OCI-LY3 (cell line): Measurements from ENCODE around the gene USP54.
"Not testable (repeated sequence)": the region's sequence is repeated elsewhere in the genome, so short reads cannot be mapped to it uniquely, and the experiment has no call there.

Experiments used
- H2AFZ ChIP-seq: fragments of 200-600, 300-600 bp; shearing (Covaris generic); 2 replicates; pipeline ENCODE4 v1.6.0; 2014; ENCODE audit warnings: antibody characterized with exemption, low read depth, low read length
- H3K27ac ChIP-seq: fragments of 200-600, 300-600 bp; sonication (generic); 2 replicates; pipeline ENCODE4 v1.5.1; 2014; ENCODE audit warnings: mild to moderate bottlenecking, low read length, moderate library complexity, mixed read lengths
- H3K27me3 ChIP-seq: fragments of 200-600, 300-600 bp; sonication (generic); 2 replicates; pipeline ENCODE4 v1.6.1; 2014; ENCODE audit warnings: low read depth, low read length, mixed read lengths
- H3K36me3 ChIP-seq: fragments of 200-600, 300-600 bp; sonication (generic); replicated peaks from 2 replicates; pipeline ENCODE3; 2014; ENCODE audit warnings: low read depth, low read length, mixed read lengths
- H3K4me1 ChIP-seq: fragments of 300-600, 200-600 bp; sonication (generic); 2 replicates; pipeline ENCODE4 v1.6.1; 2014; ENCODE audit warnings: low read length, mixed read lengths
- H3K4me2 ChIP-seq: fragments of 200-600, 300-600 bp; sonication (generic); 2 replicates; pipeline ENCODE4 v1.6.1; 2014; ENCODE audit warnings: low read length, mixed read lengths
- H3K4me3 ChIP-seq: fragments of 300-600, 200-600 bp; sonication (generic); 2 replicates; pipeline ENCODE4 v1.5.1; 2014; ENCODE audit warnings: antibody characterized with exemption, mild to moderate bottlenecking, low read length, moderate library complexity
- H3K79me2 ChIP-seq: fragments of 300-600, 200-600 bp; shearing (Covaris generic); 2 replicates; pipeline ENCODE4 v1.6.1; 2014; ENCODE audit warnings: mild to moderate bottlenecking, low read length, mixed read lengths
- H3K9ac ChIP-seq: fragments of 300-600, 200-600 bp; shearing (Covaris generic); 2 replicates; pipeline ENCODE4 v1.6.0; 2014; ENCODE audit warnings: mild to moderate bottlenecking, low read length, moderate library complexity
- H3K9me3 ChIP-seq: fragments of 200-600, 300-600 bp; shearing (Covaris generic); 2 replicates; pipeline ENCODE4 v1.6.1; 2014; ENCODE audit warnings: low read length, mixed read lengths; ENCODE audit not compliant: insufficient read depth
- H4K20me1 ChIP-seq: fragments of 200-600, 300-600 bp; sonication (generic); 2 replicates; pipeline ENCODE4 v1.6.1; 2016; ENCODE audit warnings: low read length, mixed read lengths; ENCODE audit not compliant: insufficient read depth
- CTCF ChIP-seq: fragments of 200-600, 300-600 bp; sonication (generic); IDR thresholded peaks from 2 replicates; pipeline ENCODE4 v1.5.1; 2014; ENCODE audit warnings: antibody characterized with exemption, low read length, low read depth
- EZH2phosphoT487 ChIP-seq: fragments of 200-600 bp; shearing (Covaris generic); IDR thresholded peaks from 2 replicates; pipeline ENCODE4 v1.6.1; 2018; ENCODE audit warnings: antibody characterized with exemption, mixed run types, low read depth

USP54 gene

GRCh38 chr10:73625004-73625883 lies 34.1 kb upstream of the USP54 start:
- no peak for TF ChIP-seq EZH2phosphoT487
- TF ChIP-seq CTCF, result no peak
- peaks cover 7% of the 10 kb centered on the region for H3K79me2 ChIP-seq
- H2AFZ ChIP-seq, result peak overlapping the region; percentile 79
- no peaks in the 10 kb centered on the region for H3K27me3 ChIP-seq
- H3K9ac ChIP-seq, result peak overlapping the region; percentile 61
- peak overlapping the region; percentile 73 for H3K4me2 ChIP-seq
- peaks cover 4% of the 10 kb centered on the region; the same call in 1 of the 2 replicates for H3K4me1 ChIP-seq
- H3K4me3 ChIP-seq, result peak overlapping the region; percentile 89
- no peaks in the 10 kb centered on the region for H3K36me3 ChIP-seq
- no peaks in the 10 kb centered on the region for H4K20me1 ChIP-seq
- H3K27ac ChIP-seq, result no peak overlapping the region
- no peaks in the 10 kb centered on the region for H3K9me3 ChIP-seq

GRCh38 chr10:73623056-73623455 lies 31.9 kb upstream of the USP54 start:
- peaks cover 4% of the 10 kb centered on the region; the same call in 1 of the 2 replicates for H3K4me1 ChIP-seq

GRCh38 chr10:73620974-73621373 lies 29.8 kb upstream of the USP54 start:
- H3K27ac ChIP-seq, H3K4me1 ChIP-seq, H3K9ac ChIP-seq, H3K4me3 ChIP-seq, H3K79me2 ChIP-seq, H2AFZ ChIP-seq, H3K4me2 ChIP-seq, H3K9me3 ChIP-seq, H3K36me3 ChIP-seq, H3K27me3 ChIP-seq, H4K20me1 ChIP-seq: not testable (repeated sequence)

More at GRCh38 chr10:73623056-73623455, 31.9 kb upstream of the USP54 start:
- no peak overlapping the region for H3K4me3 ChIP-seq
- no peak overlapping the region for H3K4me2 ChIP-seq
- no peak overlapping the region for H2AFZ ChIP-seq
- no peaks in the 10 kb centered on the region for H3K27me3 ChIP-seq
- H3K27ac ChIP-seq, result no peak overlapping the region
- H4K20me1 ChIP-seq, result no peaks in the 10 kb centered on the region
- peaks cover 7% of the 10 kb centered on the region for H3K79me2 ChIP-seq
- H3K9ac ChIP-seq, result no peak overlapping the region
- TF ChIP-seq CTCF (no peak), EZH2phosphoT487 (no peak)
- H3K36me3 ChIP-seq, result no peaks in the 10 kb centered on the region
- H3K9me3 ChIP-seq, result no peaks in the 10 kb centered on the region

GRCh38 chr10:73617143-73617542 lies 26.0 kb upstream of the USP54 start:
- H3K36me3 ChIP-seq, H3K9me3 ChIP-seq, H3K4me2 ChIP-seq, H4K20me1 ChIP-seq, H3K79me2 ChIP-seq, H2AFZ ChIP-seq, H3K9ac ChIP-seq, H3K4me3 ChIP-seq, H3K4me1 ChIP-seq, H3K27me3 ChIP-seq, H3K27ac ChIP-seq: not testable (repeated sequence)

GRCh38 chr10:73614720-73615119 lies 23.6 kb upstream of the USP54 start:
- H3K4me2 ChIP-seq, result no peak overlapping the region
- TF ChIP-seq EZH2phosphoT487 (no peak), CTCF (no peak)
- no peak overlapping the region for H3K9ac ChIP-seq
- H3K4me1 ChIP-seq, result no peaks in the 10 kb centered on the region
- no peak overlapping the region for H2AFZ ChIP-seq
- no peak overlapping the region for H3K27ac ChIP-seq
- no peaks in the 10 kb centered on the region for H3K36me3 ChIP-seq
- H3K9me3 ChIP-seq, result no peaks in the 10 kb centered on the region
- no peaks in the 10 kb centered on the region for H3K79me2 ChIP-seq
- no peaks in the 10 kb centered on the region for H3K27me3 ChIP-seq
- H4K20me1 ChIP-seq, result no peaks in the 10 kb centered on the region
- no peak overlapping the region for H3K4me3 ChIP-seq
